ENCODE measurements around the gene FMN1.

The FMN1 gene

DNA sequence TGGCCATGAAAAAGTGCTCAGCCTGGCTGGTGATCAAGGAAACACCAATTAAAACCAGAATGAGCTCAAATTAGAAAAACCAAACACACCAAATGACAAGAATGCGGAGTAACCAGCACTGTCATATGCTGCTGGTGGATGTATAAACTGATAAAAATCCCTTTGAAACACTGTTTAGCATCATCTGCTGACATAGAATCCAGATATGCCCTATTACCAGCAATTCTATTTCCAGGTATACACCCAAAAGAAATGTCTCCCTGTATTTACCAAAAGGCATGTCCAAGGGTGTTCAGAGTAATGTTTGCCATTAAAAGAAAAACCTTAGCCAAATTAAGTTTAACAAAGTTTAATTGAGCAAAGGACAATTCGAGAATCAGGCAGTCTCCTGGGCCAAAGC lies 138.6 kb downstream of the FMN1 start:
- POLR2A ChIA-PET = no interaction called here

GRCh38 chr15:33051528-33051927 lies 143.0 kb downstream of the FMN1 start:
- ChIA-PET POLR2A (no interaction called here), CTCF (no interaction called here)
- no peak for DNase-seq (ENCODE audit: extremely low spot score)
- TF ChIP-seq FOXA1 (IDR thresholded peaks at IDR 0.05) (no peak), HDGF (IDR thresholded peaks at IDR 0.05; ENCODE audit: borderline replicate concordance) (no peak), CTBP1 (IDR thresholded peaks at IDR 0.05; ENCODE audit: borderline replicate concordance) (no peak), SP1 (IDR thresholded peaks at IDR 0.05) (no peak), ELF4 (IDR thresholded peaks at IDR 0.05) (no peak), FOXM1 (IDR thresholded peaks at IDR 0.05; ENCODE audit: borderline replicate concordance) (no peak), LEF1 (IDR thresholded peaks at IDR 0.05; ENCODE audit: borderline replicate concordance) (no peak), ARNT (IDR thresholded peaks at IDR 0.05) (no peak), FOXK2 (IDR thresholded peaks at IDR 0.05) (no peak), BHLHE40 (IDR thresholded peaks at IDR 0.05; ENCODE audit: borderline replicate concordance) (no peak), PKNOX1 (IDR thresholded peaks at IDR 0.05) (no peak), NFRKB (IDR thresholded peaks at IDR 0.05) (no peak), L3MBTL2 (conservative IDR thresholded peaks at IDR 0.05) (no peak), SUZ12 (IDR thresholded peaks at IDR 0.05) (no peak), TARDBP (IDR thresholded peaks at IDR 0.05) (no peak), ZNF384 (IDR thresholded peaks at IDR 0.05) (no peak)

More for the DNA sequence above, 138.6 kb downstream of the FMN1 start:
- DNase-seq (ENCODE audit: extremely low spot score) = no peak
- CTCF ChIA-PET = no interaction called here
- TF ChIP-seq ELF4 (IDR thresholded peaks at IDR 0.05) = no peak
- no peak for TF ChIP-seq HDGF (IDR thresholded peaks at IDR 0.05; ENCODE audit: borderline replicate concordance)
- no peak for TF ChIP-seq FOXM1 (IDR thresholded peaks at IDR 0.05; ENCODE audit: borderline replicate concordance)

GRCh38 chr15:33048255-33048654 lies 146.3 kb downstream of the FMN1 start:
- ChIA-PET POLR2A (no interaction called here), CTCF (no interaction called here)
- no peak for DNase-seq (ENCODE audit: extremely low spot score)
- TF ChIP-seq NFRKB (IDR thresholded peaks at IDR 0.05) (no peak), LEF1 (IDR thresholded peaks at IDR 0.05; ENCODE audit: borderline replicate concordance) (no peak), FOXK2 (IDR thresholded peaks at IDR 0.05) (no peak), CTBP1 (IDR thresholded peaks at IDR 0.05; ENCODE audit: borderline replicate concordance) (no peak)

- no peak for DNase-seq (ENCODE audit: extremely low spot score)
- POLR2A ChIA-PET = no interaction called here
- no peak for TF ChIP-seq FOXA1 (IDR thresholded peaks at IDR 0.05)
- TF ChIP-seq SP1 (IDR thresholded peaks at IDR 0.05) = no peak
- TF ChIP-seq ARNT (IDR thresholded peaks at IDR 0.05) = no peak
- no peak for TF ChIP-seq BHLHE40 (IDR thresholded peaks at IDR 0.05; ENCODE audit: borderline replicate concordance)
- TF ChIP-seq TARDBP (IDR thresholded peaks at IDR 0.05) = no peak
- TF ChIP-seq SUZ12 (IDR thresholded peaks at IDR 0.05) = no peak
- TF ChIP-seq LEF1 (IDR thresholded peaks at IDR 0.05; ENCODE audit: borderline replicate concordance) = no peak
- no peak for TF ChIP-seq ELF4 (IDR thresholded peaks at IDR 0.05)
- no peak for TF ChIP-seq HDGF (IDR thresholded peaks at IDR 0.05; ENCODE audit: borderline replicate concordance)
- no peak for TF ChIP-seq L3MBTL2 (conservative IDR thresholded peaks at IDR 0.05)
- TF ChIP-seq NFRKB (IDR thresholded peaks at IDR 0.05) = no peak
- no peak for TF ChIP-seq ZNF384 (IDR thresholded peaks at IDR 0.05)
- no peak for TF ChIP-seq FOXK2 (IDR thresholded peaks at IDR 0.05)
- CTCF ChIA-PET = no interaction called here
Measured at GRCh38 chr15:33047077-33047476, 147.4 kb downstream of the FMN1 start.

DNA sequence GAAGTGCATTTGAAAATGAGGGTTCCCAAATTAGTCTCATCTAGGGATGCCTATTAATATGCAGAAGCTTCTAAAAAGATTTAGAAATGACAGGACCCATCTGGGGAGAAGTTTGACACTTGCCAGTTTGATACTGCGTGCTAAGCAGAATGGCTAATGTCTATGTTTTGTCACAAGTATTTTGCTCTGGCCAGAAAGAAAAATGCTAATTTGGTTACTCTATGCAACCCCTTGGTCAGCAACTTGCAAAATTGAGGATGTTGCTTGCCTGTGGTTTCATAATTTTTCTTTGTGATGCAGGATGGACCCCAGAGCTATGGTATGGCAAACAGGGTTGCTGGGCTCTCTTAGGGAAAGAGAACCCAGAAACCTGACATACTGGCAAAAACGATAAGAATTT lies 148.2 kb downstream of the FMN1 start:
- CTCF ChIA-PET = no interaction called here
- DNase-seq (ENCODE audit: extremely low spot score) = no peak
- TF ChIP-seq CTBP1 (IDR thresholded peaks at IDR 0.05; ENCODE audit: borderline replicate concordance) (no peak), NFRKB (IDR thresholded peaks at IDR 0.05) (no peak), FOXK2 (IDR thresholded peaks at IDR 0.05) (no peak), LEF1 (IDR thresholded peaks at IDR 0.05; ENCODE audit: borderline replicate concordance) (no peak), HDGF (IDR thresholded peaks at IDR 0.05; ENCODE audit: borderline replicate concordance) (no peak), L3MBTL2 (conservative IDR thresholded peaks at IDR 0.05) (no peak), SP1 (IDR thresholded peaks at IDR 0.05) (no peak), ELF4 (IDR thresholded peaks at IDR 0.05) (no peak), ZNF384 (IDR thresholded peaks at IDR 0.05) (no peak), TARDBP (IDR thresholded peaks at IDR 0.05) (no peak), FOXM1 (IDR thresholded peaks at IDR 0.05; ENCODE audit: borderline replicate concordance) (no peak), ARNT (IDR thresholded peaks at IDR 0.05) (no peak), FOXA1 (IDR thresholded peaks at IDR 0.05) (no peak), PKNOX1 (IDR thresholded peaks at IDR 0.05) (no peak), BHLHE40 (IDR thresholded peaks at IDR 0.05; ENCODE audit: borderline replicate concordance) (no peak), SUZ12 (IDR thresholded peaks at IDR 0.05) (no peak)
- POLR2A ChIA-PET = no interaction called here

DNA sequence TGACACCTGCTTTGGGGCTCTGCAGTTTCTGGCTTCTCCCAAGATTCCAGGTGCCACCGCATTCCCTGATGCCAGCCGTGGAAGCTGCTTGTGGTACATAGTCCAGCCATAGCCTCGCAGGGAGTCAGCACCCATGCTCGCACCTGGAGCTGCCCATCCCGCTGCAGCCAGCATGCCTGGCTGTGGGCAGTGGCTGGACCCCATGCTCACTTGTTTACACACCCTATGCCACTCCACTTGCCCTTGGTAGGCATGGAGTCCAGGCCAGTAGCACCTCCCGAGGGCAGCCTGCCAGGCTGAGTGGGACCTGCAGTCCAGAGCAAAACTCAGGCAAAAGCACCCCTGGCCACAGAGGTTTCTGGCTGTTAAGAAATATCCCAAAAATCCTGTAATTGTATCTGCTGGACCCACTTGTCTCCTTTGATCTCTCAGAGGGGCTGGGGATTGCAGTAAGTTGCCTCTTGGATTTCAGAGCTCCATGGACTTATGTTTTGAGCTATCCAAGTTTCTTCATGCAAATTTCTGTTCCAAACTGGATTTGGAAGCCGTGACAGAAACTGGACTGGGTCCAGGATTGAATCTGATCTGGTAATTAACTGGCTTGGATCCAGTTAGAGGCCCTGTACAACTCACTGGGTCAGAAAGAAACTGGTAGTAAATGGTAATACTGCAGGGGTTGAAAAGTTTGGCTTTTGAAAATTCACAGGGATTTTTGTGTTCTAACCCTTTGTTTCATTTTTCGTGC lies 149.3 kb downstream of the FMN1 start:
- CTCF ChIA-PET = no interaction called here
- POLR2A ChIA-PET = no interaction called here
- DNase-seq (ENCODE audit: extremely low spot score) = no peak
- TF ChIP-seq PKNOX1 (IDR thresholded peaks at IDR 0.05) = no peak
- TF ChIP-seq SP1 (IDR thresholded peaks at IDR 0.05) = no peak
- TF ChIP-seq SUZ12 (IDR thresholded peaks at IDR 0.05) = no peak
- no peak for TF ChIP-seq ARNT (IDR thresholded peaks at IDR 0.05)
- no peak for TF ChIP-seq NFRKB (IDR thresholded peaks at IDR 0.05)
- no peak for TF ChIP-seq TARDBP (IDR thresholded peaks at IDR 0.05)
- TF ChIP-seq CTBP1 (IDR thresholded peaks at IDR 0.05; ENCODE audit: borderline replicate concordance) = no peak
- TF ChIP-seq LEF1 (IDR thresholded peaks at IDR 0.05; ENCODE audit: borderline replicate concordance) = no peak
- no peak for TF ChIP-seq FOXK2 (IDR thresholded peaks at IDR 0.05)

Measured in HEK293T (cell line).